DND-41 (cell line): ENCODE measurements around the gene PLXNA4.

Experiments used
- ATAC-seq: fragments of 200-7000 bp; cut with Tn5 transposase; 3 replicates; pipeline ENCODE4 v1.9.1; 2021; ENCODE audit warnings: low read depth; ENCODE audit not compliant: insufficient read depth
- DNase-seq: peaks from one replicate; pipeline ENCODE4 v3.0.0-alpha.2; 2020
- H2AFZ ChIP-seq: 2 replicates; pipeline ENCODE4 v1.6.0; 2012; ENCODE audit warnings: low read depth, low read length
- H3K27ac ChIP-seq: 2 replicates; pipeline ENCODE4 v1.5.1; 2012; ENCODE audit warnings: low read length, inconsistent platforms
- H3K27me3 ChIP-seq: fragments of 200-600 bp; sonication (generic); 2 replicates; pipeline ENCODE4 v1.6.0; 2012; ENCODE audit warnings: low read length, mild to moderate bottlenecking, inconsistent platforms; ENCODE audit not compliant: insufficient read depth, poor library complexity
- H3K36me3 ChIP-seq: 2 replicates; pipeline ENCODE4 v1.5.1; 2012; ENCODE audit warnings: low read length, inconsistent platforms; ENCODE audit not compliant: insufficient read depth
- H3K4me1 ChIP-seq: 2 replicates; pipeline ENCODE4 v1.5.1; 2012; ENCODE audit warnings: mild to moderate bottlenecking, low read length; ENCODE audit not compliant: insufficient read depth
- H3K4me2 ChIP-seq: 2 replicates; pipeline ENCODE4 v1.6.0; 2012; ENCODE audit warnings: mild to moderate bottlenecking, moderate library complexity, low read length, inconsistent platforms; ENCODE audit not compliant: insufficient read depth
- H3K4me3 ChIP-seq, 2 experiments: fragments of 200-600 bp in 1 of 2; shearing (Covaris generic) in 1 of 2; 2 replicates each; pipeline ENCODE4 v1.5.1; 2012 to 2016; ENCODE audit warnings: inconsistent platforms in 2 of 2, low read length in 2 of 2, mild to moderate bottlenecking in 2 of 2, low read depth in 1 of 2, moderate library complexity in 1 of 2
- H3K79me2 ChIP-seq: 2 replicates; pipeline ENCODE4 v1.6.0; 2012; ENCODE audit warnings: low read length, inconsistent platforms; ENCODE audit not compliant: insufficient read depth
- H3K9ac ChIP-seq: 2 replicates; pipeline ENCODE4 v1.6.0; 2012; ENCODE audit warnings: low read depth, mild to moderate bottlenecking, inconsistent platforms, low read length, moderate library complexity
- H3K9me3 ChIP-seq: 2 replicates; pipeline ENCODE4 v1.5.1; 2012; ENCODE audit warnings: low read length, moderate library complexity, mild to moderate bottlenecking, inconsistent platforms; ENCODE audit not compliant: insufficient read depth, severe bottlenecking
- H4K20me1 ChIP-seq: 2 replicates; pipeline ENCODE4 v1.6.0; 2012; ENCODE audit warnings: low read length; ENCODE audit not compliant: insufficient read depth
- EZH2 ChIP-seq: IDR thresholded peaks from 3 replicates; pipeline ENCODE4 v1.6.1; 2012; ENCODE audit warnings: borderline replicate concordance, low read depth, mild to moderate bottlenecking, moderate library complexity, low read length, inconsistent platforms; ENCODE audit not compliant: severe bottlenecking
- TF ChIP-seq, protein P1 (sequence below): IDR thresholded peaks from 2 replicates; pipeline ENCODE4 v1.5.1; 2012; ENCODE audit warnings: borderline replicate concordance, low read length, moderate library complexity, mild to moderate bottlenecking; ENCODE audit not compliant: poor library complexity, severe bottlenecking; ENCODE audit errors: extremely low read depth

Gene PLXNA4

DNA sequence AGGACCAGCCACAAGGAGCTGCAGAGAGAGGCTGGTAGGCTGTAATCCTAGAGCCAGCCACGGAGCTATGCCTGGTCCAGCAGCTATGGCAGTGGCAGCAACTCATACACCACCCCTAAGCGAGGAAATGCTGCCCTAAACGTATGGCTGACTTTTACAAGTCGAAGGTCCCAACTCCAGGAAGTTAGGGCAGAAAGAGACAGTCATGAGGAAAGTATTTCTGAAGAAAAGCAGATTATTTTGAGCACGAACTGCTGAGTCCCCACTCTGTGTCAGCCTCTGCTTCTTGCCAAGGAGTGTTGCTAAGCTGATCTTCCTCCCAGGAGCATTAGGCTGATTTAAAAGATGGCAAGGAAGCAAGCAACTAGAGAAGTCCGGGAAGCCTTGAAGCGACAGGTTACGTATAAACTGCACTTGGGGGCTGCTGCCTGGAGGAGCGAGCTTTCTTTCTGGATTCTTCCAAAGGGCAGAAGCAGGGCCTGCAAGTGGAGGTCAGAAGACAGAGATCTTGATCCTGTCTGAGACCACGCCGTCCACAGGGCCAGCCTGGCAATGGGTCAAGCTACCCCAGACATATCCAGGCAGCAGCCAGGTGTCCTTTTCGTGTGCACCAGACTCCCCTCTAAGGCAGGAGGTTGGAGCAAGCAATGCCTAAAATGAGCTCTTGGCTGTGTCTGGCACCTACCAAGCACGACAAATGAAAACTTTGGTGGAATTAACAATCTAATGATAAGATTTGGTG, 39.4 kb downstream of the PLXNA4 start:
- H2AFZ ChIP-seq: no peak overlapping the region
- no peaks in the 10 kb centered on the region for H3K9me3 ChIP-seq
- H3K9ac ChIP-seq: no peak overlapping the region
- H3K4me2 ChIP-seq: no peak overlapping the region
- TF ChIP-seq, protein P1, sequence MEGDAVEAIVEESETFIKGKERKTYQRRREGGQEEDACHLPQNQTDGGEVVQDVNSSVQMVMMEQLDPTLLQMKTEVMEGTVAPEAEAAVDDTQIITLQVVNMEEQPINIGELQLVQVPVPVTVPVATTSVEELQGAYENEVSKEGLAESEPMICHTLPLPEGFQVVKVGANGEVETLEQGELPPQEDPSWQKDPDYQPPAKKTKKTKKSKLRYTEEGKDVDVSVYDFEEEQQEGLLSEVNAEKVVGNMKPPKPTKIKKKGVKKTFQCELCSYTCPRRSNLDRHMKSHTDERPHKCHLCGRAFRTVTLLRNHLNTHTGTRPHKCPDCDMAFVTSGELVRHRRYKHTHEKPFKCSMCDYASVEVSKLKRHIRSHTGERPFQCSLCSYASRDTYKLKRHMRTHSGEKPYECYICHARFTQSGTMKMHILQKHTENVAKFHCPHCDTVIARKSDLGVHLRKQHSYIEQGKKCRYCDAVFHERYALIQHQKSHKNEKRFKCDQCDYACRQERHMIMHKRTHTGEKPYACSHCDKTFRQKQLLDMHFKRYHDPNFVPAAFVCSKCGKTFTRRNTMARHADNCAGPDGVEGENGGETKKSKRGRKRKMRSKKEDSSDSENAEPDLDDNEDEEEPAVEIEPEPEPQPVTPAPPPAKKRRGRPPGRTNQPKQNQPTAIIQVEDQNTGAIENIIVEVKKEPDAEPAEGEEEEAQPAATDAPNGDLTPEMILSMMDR: no peak
- TF ChIP-seq EZH2: no peak
- ATAC-seq (no peak), DNase-seq (no peak)
- no peaks in the 10 kb centered on the region for H3K4me1 ChIP-seq
- no peak overlapping the region for H3K4me3 ChIP-seq
- H3K79me2 ChIP-seq: no peaks in the 10 kb centered on the region
- no peak overlapping the region for H3K27ac ChIP-seq
- no peaks in the 10 kb centered on the region for H4K20me1 ChIP-seq
- no peaks in the 10 kb centered on the region for H3K36me3 ChIP-seq
- no peaks in the 10 kb centered on the region for H3K27me3 ChIP-seq

DNA sequence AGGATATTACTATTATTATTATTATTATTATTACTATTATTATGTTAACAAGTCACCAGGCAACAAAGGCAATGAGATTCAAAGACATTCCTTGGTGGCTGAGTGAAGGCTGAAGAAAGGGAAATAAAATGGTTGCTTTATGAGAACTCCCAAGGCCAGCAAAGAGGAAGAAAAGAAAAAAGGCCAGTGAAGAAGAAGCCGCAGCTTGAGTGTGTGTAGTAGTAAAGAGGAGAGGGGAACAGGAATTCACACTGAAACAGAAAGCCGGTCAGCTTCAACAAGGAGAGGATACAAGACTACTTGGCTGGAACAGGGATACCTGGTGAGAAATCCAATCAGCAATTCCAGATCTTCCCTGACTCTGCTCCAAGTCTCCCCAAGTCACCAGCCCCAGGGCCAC, 42.4 kb downstream of the PLXNA4 start:
- H3K4me2 ChIP-seq: no peak overlapping the region

DNA sequence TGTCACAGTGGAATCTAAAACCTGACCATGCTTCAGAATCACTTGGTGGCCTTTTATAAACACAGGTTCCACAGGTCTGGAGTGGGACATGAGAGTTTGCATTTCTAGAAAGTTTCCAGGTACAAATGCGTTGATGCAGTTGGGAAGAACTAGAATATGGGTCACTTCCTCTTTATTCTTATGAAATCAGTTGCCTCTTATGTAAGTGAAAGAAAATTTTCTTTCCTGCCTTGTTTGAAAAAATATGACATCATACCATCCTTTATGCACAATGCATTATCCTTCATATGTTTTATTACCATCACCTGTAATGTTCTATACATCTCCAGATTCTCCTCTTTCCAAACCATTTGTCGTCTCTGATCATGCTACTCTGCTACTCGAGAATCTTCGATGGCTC, 44.0 kb downstream of the PLXNA4 start:
- no peak overlapping the region for H3K27ac ChIP-seq
- TF ChIP-seq, protein P1: no peak
- TF ChIP-seq EZH2: no peak
- no peaks in the 10 kb centered on the region for H3K9me3 ChIP-seq
- no peak overlapping the region for H3K9ac ChIP-seq
- H2AFZ ChIP-seq: no peak overlapping the region
- H3K4me2 ChIP-seq: no peak overlapping the region
- no peak for ATAC-seq
- no peak overlapping the region for H3K4me3 ChIP-seq
- no peak for DNase-seq
- H4K20me1 ChIP-seq: no peaks in the 10 kb centered on the region
- H3K79me2 ChIP-seq: no peaks in the 10 kb centered on the region
- no peaks in the 10 kb centered on the region for H3K36me3 ChIP-seq
- no peaks in the 10 kb centered on the region for H3K27me3 ChIP-seq
- no peaks in the 10 kb centered on the region for H3K4me1 ChIP-seq

More for the DNA sequence above, 42.4 kb downstream of the PLXNA4 start:
- Histone ChIP-seq H3K27me3 (no peaks in the 10 kb centered on the region), H3K4me1 (no peaks in the 10 kb centered on the region), H3K36me3 (no peaks in the 10 kb centered on the region), H3K27ac (no peak overlapping the region), H3K79me2 (no peaks in the 10 kb centered on the region), H3K9ac (no peak overlapping the region), H4K20me1 (no peaks in the 10 kb centered on the region), H3K4me3 (no peak overlapping the region), H3K9me3 (no peaks in the 10 kb centered on the region), H2AFZ (no peak overlapping the region)
- DNase-seq: no peak
- no peak for ATAC-seq
- TF ChIP-seq EZH2: no peak
- TF ChIP-seq, protein P1: no peak
